GM21390 (cell line): ENCODE data around the gene NLRP6.

ENCODE experiments used
- ATAC-seq: cut with Tn5 transposase; IDR thresholded peaks from one replicate; pipeline ENCODE4 v1.9.1; 2021; ENCODE audit not compliant: unreplicated experiment

Gene NLRP6

DNA sequence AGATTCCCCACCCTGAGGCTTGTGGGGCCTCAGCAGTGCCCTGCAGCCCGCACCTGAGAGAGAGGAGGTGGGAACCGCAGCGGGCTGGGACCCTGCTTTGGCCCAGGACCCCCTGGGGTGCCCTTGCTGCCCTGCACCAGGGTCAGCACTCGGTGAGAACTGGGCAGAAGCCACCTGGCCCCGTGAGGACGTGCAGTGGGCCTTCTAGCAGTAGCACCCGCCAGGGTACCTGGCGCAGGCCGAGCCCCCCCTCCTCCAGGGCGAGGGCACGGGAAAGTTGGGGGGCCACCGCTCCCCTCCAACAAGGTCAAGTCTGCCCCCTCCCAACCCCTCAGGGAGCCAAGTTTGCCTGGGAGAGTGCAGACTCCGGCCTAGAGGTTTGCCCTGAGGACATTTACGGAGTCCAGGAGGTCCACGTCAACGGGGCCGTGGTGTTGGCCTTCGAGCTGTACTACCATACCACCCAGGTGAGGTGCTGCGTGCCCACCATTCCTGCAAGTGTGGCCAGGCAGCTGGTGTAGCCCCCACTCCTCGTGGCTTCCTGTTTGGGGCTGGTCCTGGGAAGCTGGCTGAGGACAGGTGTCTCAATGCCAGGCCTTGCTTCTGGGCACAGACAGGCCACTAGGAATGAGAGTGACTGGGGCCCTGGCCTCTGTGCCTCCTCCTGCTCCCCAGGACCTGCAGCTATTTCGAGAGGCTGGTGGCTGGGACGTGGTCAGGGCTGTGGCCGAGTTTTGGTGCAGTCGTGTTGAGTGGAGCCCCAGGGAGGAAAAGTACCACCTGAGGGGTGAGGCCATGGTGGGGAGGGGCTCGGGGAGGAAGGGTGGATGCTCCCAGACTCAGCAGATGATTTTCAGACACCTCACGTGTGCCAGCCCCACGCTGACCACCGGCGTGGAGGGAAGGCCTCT is 14.3 kb downstream of the NLRP6 start:
- ATAC-seq = no peak

DNA sequence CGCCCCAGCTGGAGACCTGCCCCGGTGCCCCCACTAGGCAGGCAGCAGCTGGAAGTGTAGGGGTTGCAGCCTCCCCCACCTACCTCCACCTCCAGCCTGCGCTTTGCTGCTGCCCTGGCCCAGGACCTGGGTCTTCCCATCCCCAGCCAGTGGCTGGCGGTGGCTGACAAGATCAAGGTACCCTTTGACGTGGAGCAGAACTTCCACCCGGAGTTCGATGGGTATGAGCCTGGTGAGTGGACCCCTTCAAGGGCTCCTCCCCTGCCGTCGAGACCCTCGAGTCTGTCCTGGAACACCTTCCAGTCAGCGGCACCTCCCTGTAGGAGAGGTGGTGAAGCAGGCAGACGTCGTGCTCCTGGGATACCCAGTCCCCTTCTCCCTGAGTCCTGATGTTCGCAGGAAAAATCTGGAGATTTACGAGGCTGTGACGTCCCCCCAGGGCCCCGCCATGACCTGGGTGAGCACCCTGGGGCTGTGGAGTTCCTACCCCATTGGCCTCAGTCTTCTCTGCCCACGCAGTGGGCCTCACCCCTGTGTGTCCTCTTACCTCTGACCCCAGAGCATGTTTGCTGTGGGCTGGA is 15.2 kb downstream of the NLRP6 start:
- ATAC-seq = no peak

DNA sequence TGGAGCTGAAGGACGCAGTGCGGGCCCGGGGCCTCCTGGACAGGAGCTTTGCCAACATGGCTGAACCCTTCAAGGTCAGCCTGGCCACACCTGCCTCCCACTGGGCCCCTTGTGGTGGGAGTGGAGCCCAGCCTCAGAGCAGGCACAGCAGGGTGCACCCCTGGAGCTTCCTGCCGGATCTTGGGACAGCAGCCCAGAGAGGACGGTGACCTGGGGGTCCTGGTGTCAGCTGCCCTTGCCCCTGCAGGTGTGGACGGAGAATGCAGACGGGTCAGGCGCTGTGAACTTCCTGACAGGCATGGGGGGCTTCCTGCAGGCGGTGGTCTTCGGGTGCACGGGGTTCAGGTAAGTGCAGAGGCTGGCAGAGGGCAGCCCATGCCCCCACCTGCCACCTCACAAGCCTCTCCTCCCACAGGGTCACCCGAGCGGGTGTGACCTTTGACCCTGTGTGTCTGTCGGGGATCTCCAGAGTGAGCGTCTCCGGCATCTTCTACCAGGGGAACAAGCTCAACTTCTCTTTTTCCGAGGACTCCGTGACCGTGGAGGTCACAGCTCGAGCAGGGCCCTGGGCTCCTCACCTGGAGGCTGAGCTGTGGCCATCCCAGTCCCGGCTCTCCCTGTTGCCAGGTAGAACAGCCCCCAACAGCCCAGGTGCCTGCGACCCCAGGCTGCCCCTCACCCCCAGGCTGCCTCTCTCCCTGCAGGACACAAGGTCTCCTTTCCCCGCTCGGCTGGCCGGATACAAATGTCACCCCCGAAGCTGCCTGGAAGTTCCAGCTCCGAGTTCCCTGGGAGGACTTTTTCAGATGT is 15.8 kb downstream of the NLRP6 start:
- no peak for ATAC-seq

DNA sequence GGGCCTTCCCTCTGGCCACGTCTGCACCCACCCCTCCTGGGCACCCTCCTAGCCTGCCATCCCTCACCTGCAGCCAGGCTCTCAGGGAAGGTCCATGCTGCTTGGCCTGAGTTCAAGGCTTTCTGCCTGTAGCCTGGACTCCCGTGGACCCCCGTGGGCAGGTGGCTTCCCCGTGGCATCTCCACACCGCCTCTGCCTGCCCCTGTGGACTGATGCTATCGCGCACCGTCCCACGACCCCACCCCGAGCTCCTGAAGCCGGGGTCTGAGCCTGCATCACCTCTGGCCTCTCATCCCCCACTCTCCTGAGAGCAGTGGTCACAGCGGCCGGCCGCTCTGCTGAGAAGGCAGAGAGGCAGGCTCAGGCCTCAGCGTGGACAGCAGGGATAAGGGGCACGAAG is 16.6 kb downstream of the NLRP6 start:
- ATAC-seq = no peak

DNA sequence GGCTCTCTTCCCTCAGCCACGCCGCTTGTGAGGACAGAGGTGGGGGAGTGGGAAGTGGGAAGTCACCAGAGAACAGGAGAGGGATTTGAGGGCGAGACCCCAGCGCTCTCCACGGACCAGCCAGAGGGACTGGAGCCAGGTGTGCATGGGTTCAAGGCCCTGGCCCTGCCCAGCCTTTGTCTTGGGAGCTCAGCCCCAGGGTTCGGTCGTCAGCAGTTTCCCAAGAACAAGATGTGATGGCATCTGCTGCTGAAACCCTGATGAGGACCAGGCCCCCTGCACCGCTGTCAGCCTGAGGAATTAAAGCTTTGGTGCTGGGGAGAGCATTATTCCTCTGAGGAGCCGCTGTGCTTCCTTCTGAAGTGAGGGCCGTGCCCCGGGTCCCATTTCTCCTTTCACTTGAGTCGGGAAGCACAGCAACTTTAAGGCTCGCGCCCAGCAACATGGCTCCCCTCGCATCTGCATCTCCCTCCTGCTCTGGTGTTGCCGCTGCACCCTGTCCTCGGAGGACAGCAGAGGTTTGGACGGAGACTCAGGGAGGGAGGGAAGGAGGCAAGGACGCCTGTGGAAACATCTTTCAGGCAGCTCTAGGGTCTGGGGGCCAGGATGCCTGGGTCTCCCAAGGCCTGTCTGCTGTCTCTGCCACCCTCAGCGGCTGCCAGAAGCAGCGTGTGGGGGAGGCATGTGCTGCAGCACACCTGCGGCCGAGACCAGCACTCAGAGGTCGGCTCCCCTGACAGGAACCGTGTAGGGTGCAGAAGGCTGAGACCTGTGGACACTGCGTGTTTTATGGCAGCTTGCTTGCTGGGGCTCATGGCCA is 17.4 kb downstream of the NLRP6 start:
- no peak for ATAC-seq

DNA sequence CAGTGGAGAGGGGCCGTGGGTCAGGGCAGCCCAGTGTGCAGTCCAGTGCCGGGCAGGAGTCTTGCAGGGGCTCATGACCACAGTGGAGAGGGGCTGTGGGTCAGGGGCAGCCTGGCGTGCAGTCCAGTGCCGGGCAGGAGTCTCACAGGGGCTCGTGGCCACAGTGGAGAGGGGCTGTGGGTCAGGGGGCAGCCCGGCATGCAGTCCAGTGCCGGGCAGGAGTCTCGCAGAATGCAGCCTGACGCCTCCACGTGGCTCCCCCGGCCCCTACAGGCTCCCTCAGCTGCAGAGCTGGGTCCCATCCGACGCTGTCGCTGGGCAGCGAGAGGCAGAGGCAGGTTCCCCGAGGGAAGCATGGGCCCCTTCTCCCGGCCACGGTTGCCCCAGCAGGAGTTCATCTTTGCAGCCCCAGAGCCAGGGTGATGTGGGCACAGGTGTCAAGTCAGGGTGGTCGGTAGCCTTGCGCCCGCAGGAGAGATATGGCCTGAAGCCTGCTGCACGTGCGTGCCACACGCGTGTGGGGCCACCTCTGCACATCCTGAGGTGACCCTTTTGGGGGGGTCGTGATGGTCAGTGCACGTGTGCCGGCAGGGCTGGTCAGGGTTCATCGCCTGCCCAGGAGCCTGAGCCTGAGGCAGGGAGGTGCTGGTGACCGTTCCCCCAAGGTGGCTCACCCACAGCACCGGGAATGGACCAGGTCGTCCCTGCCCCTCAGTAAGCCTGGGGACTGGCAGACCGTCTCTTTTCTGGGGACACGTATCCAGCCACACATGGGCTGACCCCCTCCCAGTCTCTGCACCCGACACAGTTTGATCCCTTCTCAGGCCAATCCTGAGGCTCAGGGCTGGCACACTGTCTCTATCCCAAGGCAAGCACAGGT is 18.2 kb downstream of the NLRP6 start:
- no peak for ATAC-seq

DNA sequence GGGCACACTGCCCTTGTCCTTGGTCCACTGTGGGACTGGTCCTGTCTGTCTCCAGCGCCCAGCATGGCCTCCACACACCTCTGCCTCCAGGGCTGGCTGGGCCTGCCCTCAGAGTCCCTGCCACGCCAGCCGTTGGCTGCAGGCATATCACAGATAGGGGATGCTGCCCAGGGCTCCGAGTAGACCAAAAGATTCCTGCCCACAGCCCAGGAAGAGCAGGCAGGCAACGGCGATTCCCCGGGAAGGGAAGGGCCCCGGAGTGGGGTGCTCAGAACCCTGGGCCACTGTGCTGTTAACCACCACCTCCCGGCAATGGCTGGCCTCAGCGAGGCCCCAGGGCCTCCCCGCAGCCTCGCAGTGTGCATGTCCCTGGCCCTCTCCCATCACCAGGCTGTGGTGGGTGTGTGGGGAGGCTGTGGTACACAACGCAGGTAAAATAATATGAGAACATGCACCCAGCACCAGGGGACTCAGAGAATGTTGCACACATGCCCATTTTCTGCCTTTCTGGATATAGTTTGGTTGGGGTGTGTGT is 18.9 kb downstream of the NLRP6 start:
- no peak for ATAC-seq

DNA sequence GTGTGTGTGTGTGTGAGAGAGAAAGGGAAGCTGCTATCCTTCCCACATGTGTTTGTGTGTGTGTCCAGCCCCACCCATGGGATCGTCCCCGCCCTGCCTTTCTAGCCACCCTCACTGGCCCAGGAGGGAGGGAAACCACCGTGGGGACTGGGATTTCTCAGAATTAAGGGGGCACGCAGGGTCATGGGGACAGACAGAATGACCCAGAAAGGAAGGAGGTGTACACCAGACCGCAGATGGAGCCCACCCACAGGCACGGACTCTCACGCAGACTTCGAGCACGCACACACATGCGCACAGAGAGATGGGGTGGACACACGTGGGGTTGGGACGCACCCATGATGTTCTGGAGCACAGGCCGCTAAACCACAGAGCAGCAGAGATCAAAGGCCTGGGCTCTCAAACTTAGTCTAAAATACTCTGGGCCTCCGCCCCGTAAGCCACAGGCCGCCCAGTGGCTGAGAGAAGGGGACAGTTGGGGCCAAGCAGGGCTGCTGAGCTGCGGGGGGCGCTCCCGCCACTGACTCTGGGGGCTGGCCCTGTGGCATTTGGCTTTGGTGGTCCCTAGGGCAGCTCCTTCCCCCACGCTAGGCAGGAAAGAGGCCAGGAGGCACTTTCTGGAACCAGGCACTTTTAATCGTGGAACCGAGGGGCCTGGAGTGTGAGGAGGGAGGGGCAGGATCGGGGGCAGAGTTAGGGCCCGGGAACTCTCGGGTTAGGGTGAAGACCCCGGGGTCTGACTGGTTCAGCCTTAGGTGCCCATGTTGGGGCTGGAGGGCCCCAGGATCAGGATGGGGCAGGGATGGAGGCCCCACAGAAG is 19.6 kb downstream of the NLRP6 start:
- ATAC-seq = no peak

DNA sequence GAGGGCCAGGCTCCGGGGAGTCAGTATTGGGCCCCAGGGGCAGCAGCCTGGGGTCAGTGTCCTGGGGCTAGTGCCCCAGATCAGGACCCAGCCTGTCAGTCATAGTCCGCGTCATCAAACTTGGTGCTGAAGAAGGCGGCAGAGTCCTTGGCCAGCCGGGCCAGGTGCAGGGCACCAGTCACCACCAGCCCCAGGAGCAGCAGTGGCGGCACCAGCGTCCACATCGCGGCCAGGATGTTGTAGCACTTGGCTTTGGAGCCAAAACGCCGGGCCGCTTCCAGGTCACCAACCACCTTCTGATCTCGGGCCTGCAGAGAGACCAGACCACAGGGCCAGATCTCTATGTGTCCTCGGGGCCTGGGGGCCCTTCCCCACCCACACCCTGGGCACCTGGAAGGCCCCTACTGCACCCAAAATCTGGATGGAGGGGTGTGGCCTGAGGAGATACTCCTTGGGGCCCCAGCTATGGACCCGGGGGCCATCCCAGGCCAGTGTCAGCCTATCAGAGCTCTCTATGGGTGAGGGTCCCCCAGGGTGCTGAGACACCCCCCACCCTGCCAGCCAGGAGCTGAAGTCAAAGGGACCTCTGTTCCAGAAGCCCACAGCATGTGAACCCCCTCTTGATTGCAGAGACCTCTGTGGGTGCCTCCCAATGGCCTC is 20.3 kb downstream of the NLRP6 start:
- ATAC-seq = no peak

DNA sequence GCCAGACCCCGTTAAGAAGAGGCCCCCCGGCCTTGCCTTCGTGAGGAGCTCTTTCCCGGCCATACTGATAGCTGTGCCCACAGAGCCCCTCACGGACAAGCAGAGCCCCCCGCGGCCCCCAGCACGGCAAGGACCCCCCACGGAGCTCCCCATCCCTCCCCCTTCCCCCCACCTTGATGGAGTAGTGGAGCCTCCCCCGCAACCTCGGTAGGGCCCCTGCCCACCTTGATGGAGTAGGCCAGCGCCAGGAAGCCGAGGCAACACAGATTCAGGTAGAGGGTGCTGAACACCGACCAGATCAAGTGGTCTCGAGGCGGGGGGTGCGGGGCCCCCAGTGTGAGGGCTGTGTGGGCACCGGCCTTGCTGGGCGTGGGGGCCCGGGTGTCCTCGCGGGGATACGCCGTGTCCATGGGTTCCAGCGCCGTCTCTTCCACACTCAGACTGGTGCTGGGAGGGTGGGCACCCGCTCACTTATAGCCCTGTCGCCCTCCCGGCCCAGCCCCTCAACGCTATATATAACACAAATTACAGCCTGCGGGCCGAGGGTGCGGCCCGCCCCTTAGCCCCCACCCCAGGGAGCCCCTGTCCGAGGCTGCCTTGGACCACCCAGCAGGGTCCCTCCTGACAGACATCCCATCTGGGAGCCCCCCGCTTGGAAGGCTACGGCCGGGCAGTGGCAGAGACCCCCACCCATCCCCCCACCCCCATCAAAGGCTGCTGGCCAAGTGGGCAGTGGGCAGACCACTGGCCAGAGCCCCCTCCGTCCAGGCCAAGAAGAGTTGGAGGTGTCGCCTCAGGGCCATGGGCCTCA is 21.1 kb downstream of the NLRP6 start, which contains the start of gene IFITM5:
TSS of gene IFITM5 (minus strand) at position 446 of the 811 bp plus-strand sequence. CDS start at position 410, 36 bp downstream.
- no peak for ATAC-seq

DNA sequence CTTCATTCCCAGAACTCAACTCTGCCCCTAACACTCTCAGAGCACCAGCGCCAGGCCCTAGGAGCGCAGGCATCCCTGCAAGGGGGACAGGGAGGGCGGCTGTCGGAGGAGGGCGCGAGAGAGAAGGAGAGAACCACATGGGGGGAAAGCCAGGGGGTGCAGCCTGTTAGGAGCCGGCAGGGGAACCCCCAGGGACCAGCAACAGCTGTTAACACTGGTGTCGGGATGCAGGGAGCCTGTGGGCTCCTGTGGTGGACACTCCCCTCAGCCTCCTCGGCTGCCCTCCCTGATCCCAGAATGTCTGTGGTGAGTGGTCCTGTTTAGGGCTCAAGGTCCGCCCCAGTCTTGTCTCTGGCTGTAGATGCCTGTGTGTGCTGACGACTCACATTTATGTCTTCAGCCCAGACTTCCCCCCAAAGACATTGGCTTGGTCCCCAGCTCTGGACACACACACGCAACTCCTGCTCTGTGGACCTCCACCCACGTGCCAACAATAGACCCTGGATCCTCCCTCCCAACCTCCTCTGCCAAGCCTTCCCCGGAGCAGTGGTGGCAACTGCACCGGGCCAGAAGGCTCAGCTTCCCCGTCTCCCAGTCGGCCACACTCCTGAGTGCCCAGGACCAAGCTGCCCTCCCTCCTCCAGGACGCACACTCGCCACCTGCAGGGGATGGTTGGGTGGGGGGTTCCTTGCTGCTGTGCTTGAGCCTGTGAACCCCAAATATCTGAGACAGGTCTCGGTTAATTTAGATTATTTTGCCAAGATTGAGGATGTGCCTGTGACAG is 21.9 kb downstream of the NLRP6 start:
- no peak for ATAC-seq

DNA sequence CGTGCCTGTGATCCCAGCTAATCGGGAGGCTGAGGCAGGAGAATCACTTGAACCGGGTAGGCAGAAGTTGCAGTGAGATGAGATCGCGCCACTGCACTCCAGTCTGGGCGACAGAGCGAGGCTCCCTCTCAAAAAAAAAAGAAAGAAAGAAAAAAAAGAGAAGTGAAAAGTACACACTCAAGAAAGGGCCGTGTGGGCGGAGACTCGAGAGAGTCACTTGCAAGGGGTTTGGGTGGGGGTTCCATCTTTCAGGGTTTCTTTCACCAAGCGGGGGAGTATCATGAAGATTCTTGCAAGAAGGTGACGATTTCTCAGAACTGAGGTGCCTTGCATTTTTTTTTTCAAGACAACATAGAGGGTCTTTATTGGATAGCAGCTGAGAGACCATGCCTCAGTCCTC is 25.2 kb downstream of the NLRP6 start:
- no peak for ATAC-seq

DNA sequence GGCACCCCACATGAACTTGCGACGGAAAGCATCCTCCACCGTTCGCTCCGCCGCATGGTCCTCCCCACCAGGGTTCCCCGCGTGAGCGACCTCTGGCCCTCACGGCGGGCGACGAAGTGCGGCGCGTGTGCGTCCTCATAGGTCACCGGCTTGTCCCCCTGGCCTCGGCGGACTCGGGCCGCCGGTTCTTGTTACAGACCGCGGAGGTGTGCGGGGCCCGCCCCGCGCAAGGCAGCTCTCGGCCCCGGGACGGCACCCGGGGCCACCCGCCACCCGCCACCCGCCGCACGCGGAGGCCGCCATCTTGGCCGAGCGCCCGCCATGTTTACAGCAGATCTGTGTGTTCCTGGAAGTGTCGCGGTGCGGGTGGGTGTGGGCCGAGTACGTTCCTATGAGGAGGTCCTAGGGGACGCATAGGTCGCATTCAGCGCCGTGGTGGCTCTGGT is 25.9 kb downstream of the NLRP6 start:
- ATAC-seq = no peak

DNA sequence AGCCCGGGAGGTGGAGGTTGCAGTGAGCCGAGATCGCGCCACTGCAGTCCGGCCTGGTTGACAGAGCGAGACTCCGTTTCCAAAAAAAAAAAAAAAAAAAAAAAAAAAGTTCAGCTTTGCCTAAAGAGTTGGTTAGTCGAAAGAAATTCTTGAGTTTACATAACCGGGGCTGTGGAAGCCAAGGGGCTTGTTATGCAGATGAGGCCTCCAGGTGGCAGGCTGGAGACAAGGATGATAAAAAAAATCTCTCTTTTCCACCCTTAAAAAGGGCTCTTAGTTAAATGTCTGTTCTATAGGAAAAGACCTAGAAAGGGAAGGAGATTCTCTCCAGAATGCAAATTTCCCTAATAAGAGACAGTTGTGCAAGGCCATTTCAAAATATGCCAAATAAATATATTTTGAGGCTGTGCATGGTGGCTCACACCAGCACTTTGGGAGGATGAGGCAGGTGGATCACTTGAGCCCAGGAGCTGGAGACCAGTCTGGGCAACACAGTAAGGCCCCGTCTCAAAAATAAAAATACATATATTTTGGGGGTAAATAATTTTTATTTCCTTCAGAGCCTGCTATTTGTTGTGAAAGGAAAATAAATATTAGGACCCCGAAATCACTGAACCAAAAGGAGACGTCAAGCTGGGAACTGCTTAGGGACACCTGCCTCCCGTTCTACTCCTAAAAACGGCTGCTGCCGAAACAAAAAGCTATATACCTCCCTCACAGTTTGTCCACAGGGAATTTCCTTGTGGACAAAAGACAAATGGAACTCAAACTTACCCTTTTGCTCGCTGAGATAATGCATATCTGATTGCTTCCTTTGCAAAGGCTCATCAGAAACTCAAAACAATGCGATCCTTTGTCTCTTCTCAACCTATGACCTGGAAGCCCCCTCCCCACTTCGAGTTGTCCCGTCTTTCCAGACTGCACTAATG is 27.0 kb downstream of the NLRP6 start:
- ATAC-seq = no peak

DNA sequence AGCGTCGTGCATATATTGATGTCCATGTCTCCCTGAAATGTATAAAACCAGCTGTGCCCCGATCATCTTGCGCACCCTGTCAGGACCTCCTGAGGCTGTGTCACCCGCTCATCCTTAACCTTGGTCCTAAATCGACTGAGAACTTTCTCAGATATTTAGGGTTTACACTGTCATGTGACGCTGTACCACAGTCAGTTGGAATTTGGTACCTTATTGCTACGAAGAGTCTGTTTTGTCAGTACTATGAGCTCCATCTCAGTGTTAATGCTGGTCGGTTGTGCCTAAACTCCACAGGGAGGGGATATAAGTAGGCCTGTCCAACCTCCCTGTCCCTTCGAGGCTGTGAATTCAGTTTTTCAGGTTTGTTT is 27.6 kb downstream of the NLRP6 start:
- ATAC-seq = no peak
